Measurements from ENCODE around the gene ABCF2.

Gene ABCF2

GRCh38 chr7:151225948-151226510 is 976 bp downstream of the ABCF2 start:
- DNase-seq (ENCODE audit: low read depth) = no peak

- no peak for DNase-seq (ENCODE audit: low read depth)
Observed at GRCh38 chr7:151223728-151224127, 3.3 kb downstream of the ABCF2 start.

GRCh38 chr7:151218170-151218569 is 8.8 kb downstream of the ABCF2 start:
- DNase-seq (ENCODE audit: low read depth) = no peak

- DNase-seq (ENCODE audit: low read depth) = no peak
Observed at GRCh38 chr7:151215396-151215795, 11.6 kb downstream of the ABCF2 start.

GRCh38 chr7:151213826-151214225 is 13.2 kb downstream of the ABCF2 start:
- no peak for DNase-seq (ENCODE audit: low read depth)

- no peak for DNase-seq (ENCODE audit: low read depth)
Observed at GRCh38 chr7:151212626-151213025, 14.4 kb downstream of the ABCF2 start.

GRCh38 chr7:151211155-151211772 is 15.7 kb downstream of the ABCF2 start:
- no peak for DNase-seq (ENCODE audit: low read depth)

GRCh38 chr7:151210087-151210854 is 16.7 kb downstream of the ABCF2 start, which contains the start of gene H2BK1:
Gene H2BK1, minus strand, starts transcription at chr7:151210488. Its CDS starts 170 bp downstream, at chr7:151210318.
- no peak for DNase-seq (ENCODE audit: low read depth)

- no peak for DNase-seq (ENCODE audit: low read depth)
Observed at GRCh38 chr7:151209588-151209987, 17.4 kb downstream of the ABCF2 start.

GRCh38 chr7:151208253-151208862 is 18.6 kb downstream of the ABCF2 start:
- no peak for DNase-seq (ENCODE audit: low read depth)

- DNase-seq (ENCODE audit: low read depth) = no peak
Observed at GRCh38 chr7:151207804-151208203, 19.2 kb downstream of the ABCF2 start.

GRCh38 chr7:151207315-151207714 is 19.7 kb downstream of the ABCF2 start:
- no peak for DNase-seq (ENCODE audit: low read depth)

- no peak for DNase-seq (ENCODE audit: low read depth)
Observed at GRCh38 chr7:151206914-151207313, 20.1 kb downstream of the ABCF2 start.

- no peak for DNase-seq (ENCODE audit: low read depth)
Observed at GRCh38 chr7:151205730-151206129, 21.3 kb downstream of the ABCF2 start.

- DNase-seq (ENCODE audit: low read depth) = no peak
Observed at GRCh38 chr7:151204383-151205032, 22.5 kb downstream of the ABCF2 start.

GRCh38 chr7:151202836-151203235 is 24.2 kb downstream of the ABCF2 start:
- DNase-seq (ENCODE audit: low read depth) = no peak

GRCh38 chr7:151201751-151202150 is 25.3 kb downstream of the ABCF2 start:
- DNase-seq (ENCODE audit: low read depth) = no peak

- no peak for DNase-seq (ENCODE audit: low read depth)
Observed at GRCh38 chr7:151201344-151201743, 25.7 kb downstream of the ABCF2 start.

- DNase-seq (ENCODE audit: low read depth) = no peak
Observed at GRCh38 chr7:151198945-151199848, 27.8 kb downstream of the ABCF2 start.

- no peak for DNase-seq (ENCODE audit: low read depth)
Observed at GRCh38 chr7:151197932-151198331, 29.1 kb downstream of the ABCF2 start.
